ENCODE measurements around the gene FAM13C.

The FAM13C gene

DNA sequence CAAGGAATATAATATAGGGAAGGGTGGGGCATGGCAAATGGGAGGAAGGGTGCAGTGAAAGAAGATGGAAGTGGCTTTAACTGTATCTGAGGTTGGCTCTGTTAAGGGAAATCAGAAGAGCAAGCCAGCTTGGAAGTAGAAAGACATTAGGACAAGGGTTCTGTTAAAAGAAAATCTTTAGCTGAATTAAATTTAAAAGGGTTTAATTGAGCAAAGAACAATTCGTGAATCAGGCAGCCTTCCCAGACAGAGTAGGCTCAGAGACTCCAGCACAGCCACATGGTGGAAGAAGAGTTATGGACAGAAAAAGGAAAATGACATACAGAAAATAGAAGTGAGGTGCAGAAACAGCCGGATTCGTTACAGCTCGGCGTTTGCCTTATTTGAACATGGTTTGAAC is 42.0 kb downstream of the FAM13C start:
- Histone ChIP-seq H3K27me3 (ENCODE audit: control insufficient read depth, insufficient read depth, low read length) (no peaks in the 10 kb centered on the region), H3K4me2 (ENCODE audit: low read length) (no peak overlapping the region), H3K4me3 (ENCODE audit: low read depth, low read length) (no peak overlapping the region), H3K27ac (no peak overlapping the region), H3K36me3 (ENCODE audit: control insufficient read depth, insufficient read depth, low read length) (no peaks in the 10 kb centered on the region), H3K4me1 (peaks cover 27% of the 10 kb centered on the region), H2AFZ (no peak overlapping the region), H3K9ac (no peak overlapping the region), H3K79me2 (no peaks in the 10 kb centered on the region), H3K9me3 (ENCODE audit: control insufficient read depth, low read length) (no peaks in the 10 kb centered on the region)
- TF ChIP-seq, protein P1, sequence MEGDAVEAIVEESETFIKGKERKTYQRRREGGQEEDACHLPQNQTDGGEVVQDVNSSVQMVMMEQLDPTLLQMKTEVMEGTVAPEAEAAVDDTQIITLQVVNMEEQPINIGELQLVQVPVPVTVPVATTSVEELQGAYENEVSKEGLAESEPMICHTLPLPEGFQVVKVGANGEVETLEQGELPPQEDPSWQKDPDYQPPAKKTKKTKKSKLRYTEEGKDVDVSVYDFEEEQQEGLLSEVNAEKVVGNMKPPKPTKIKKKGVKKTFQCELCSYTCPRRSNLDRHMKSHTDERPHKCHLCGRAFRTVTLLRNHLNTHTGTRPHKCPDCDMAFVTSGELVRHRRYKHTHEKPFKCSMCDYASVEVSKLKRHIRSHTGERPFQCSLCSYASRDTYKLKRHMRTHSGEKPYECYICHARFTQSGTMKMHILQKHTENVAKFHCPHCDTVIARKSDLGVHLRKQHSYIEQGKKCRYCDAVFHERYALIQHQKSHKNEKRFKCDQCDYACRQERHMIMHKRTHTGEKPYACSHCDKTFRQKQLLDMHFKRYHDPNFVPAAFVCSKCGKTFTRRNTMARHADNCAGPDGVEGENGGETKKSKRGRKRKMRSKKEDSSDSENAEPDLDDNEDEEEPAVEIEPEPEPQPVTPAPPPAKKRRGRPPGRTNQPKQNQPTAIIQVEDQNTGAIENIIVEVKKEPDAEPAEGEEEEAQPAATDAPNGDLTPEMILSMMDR (IDR thresholded peaks at IDR 0.05), result no peak

DNA sequence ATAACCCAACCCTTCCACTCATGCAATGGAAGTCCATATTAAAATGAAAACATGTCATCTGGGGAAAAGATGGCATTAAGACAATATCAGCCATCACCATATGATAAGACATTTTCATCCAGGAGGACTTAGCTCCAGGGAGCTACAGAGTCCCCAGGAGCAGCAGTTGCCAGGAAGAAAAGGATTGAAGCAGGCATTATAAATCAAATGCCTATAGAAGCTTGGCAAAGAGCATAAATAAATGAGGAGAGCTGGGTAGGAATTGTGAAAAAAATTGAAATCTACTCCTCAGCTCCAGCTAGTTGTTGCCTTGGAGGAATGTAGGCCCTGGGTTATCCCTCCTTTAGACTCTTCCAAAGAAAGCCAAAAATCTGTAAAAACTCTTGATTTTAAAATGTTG is 42.5 kb downstream of the FAM13C start:
- Histone ChIP-seq H3K9ac (no peak overlapping the region), H3K79me2 (no peaks in the 10 kb centered on the region), H3K27me3 (ENCODE audit: control insufficient read depth, insufficient read depth, low read length) (no peaks in the 10 kb centered on the region), H3K27ac (no peak overlapping the region), H3K4me3 (ENCODE audit: low read depth, low read length) (no peak overlapping the region), H3K4me2 (ENCODE audit: low read length) (no peak overlapping the region), H2AFZ (no peak overlapping the region), H3K9me3 (ENCODE audit: control insufficient read depth, low read length) (no peaks in the 10 kb centered on the region), H3K4me1 (peaks cover 27% of the 10 kb centered on the region), H3K36me3 (ENCODE audit: control insufficient read depth, insufficient read depth, low read length) (no peaks in the 10 kb centered on the region)
- TF ChIP-seq, protein P1 (IDR thresholded peaks at IDR 0.05), result no peak

DNA sequence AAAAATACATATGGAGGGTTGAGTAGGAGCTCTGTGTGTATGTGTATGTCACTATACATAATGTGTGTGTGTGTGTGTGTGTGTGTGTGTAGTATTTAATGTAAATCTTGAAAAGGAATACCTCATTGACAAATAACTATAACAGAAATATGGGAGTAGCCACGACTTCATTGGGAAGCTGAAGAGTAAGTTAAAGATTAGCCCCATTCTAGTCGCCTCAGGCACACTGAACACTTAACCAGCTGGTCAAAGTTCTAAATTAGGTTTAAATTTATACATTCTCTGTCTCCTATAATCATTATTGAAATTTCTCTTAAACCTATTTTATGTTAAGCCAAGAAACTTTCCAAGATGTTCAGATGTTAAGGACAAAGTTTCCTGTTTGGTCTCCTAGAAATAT is 45.3 kb downstream of the FAM13C start:
- Histone ChIP-seq H3K27ac (no peak overlapping the region), H2AFZ (no peak overlapping the region), H3K9me3 (ENCODE audit: control insufficient read depth, low read length) (no peaks in the 10 kb centered on the region), H3K27me3 (ENCODE audit: control insufficient read depth, insufficient read depth, low read length) (no peaks in the 10 kb centered on the region), H3K9ac (no peak overlapping the region), H3K4me2 (ENCODE audit: low read length) (no peak overlapping the region), H3K4me1 (peaks cover 5% of the 10 kb centered on the region), H3K79me2 (no peaks in the 10 kb centered on the region), H3K36me3 (ENCODE audit: control insufficient read depth, insufficient read depth, low read length) (no peaks in the 10 kb centered on the region), H3K4me3 (ENCODE audit: low read depth, low read length) (no peak overlapping the region)
- TF ChIP-seq, protein P1 (IDR thresholded peaks at IDR 0.05), result no peak

DNA sequence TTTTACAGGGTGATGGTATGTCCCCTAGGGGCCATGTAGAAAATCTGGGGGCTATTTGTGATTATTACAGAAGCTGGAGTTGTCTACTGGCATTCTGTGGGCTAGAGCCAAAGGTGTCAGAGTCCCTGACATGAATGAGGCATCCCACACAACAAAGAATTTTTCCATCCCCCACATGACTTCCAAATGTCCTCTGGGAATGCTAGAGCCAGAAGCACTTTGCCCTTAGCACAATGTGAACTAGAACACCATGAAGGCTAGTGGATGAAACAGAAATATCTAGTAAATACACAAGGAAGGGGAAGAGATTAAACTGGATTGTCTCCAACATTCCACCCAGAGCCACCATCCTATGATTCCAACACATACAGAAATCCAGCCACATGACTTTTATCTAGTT is 46.9 kb downstream of the FAM13C start:
- TF ChIP-seq, protein P1 (IDR thresholded peaks at IDR 0.05), result no peak
- H3K4me2 ChIP-seq (ENCODE audit: low read length), result no peak overlapping the region
- H3K27ac ChIP-seq, result no peak overlapping the region
- H3K4me3 ChIP-seq (ENCODE audit: low read depth, low read length), result no peak overlapping the region
- H2AFZ ChIP-seq, result no peak overlapping the region
- no peaks in the 10 kb centered on the region for H3K9me3 ChIP-seq (ENCODE audit: control insufficient read depth, low read length)
- no peaks in the 10 kb centered on the region for H3K79me2 ChIP-seq
- H3K36me3 ChIP-seq (ENCODE audit: control insufficient read depth, insufficient read depth, low read length), result no peaks in the 10 kb centered on the region
- H3K4me1 ChIP-seq, result no peaks in the 10 kb centered on the region
- no peak overlapping the region for H3K9ac ChIP-seq
- H3K27me3 ChIP-seq (ENCODE audit: control insufficient read depth, insufficient read depth, low read length), result no peaks in the 10 kb centered on the region

DNA sequence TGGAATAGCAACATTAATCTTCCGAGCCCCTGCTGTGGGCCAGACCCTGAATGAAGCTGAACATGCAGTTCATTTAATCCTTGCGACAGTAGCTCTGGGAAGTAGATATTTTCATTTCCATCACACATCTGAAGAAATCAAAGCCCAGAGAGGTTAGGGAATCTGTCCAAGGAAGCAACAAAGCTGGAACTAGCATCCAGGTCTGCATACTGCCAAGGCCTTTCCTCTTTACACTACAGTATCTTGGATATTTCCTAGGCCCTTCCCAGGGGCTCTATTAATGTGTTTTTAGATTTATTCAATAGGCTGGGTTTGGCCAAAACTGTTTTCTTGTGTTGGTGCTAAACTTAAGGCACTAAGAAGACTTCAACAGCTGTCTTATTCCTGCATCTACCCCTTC is 48.1 kb downstream of the FAM13C start:
- no peak overlapping the region for H3K27ac ChIP-seq
- H3K4me3 ChIP-seq (ENCODE audit: low read depth, low read length), result no peak overlapping the region
- no peak overlapping the region for H2AFZ ChIP-seq
- H3K4me1 ChIP-seq, result no peaks in the 10 kb centered on the region
- H3K36me3 ChIP-seq (ENCODE audit: control insufficient read depth, insufficient read depth, low read length), result no peaks in the 10 kb centered on the region
- TF ChIP-seq, protein P1 (IDR thresholded peaks at IDR 0.05), result no peak
- H3K9ac ChIP-seq, result no peak overlapping the region
- H3K4me2 ChIP-seq (ENCODE audit: low read length), result no peak overlapping the region
- H3K27me3 ChIP-seq (ENCODE audit: control insufficient read depth, insufficient read depth, low read length), result no peaks in the 10 kb centered on the region
- H3K9me3 ChIP-seq (ENCODE audit: control insufficient read depth, low read length), result no peaks in the 10 kb centered on the region
- no peaks in the 10 kb centered on the region for H3K79me2 ChIP-seq

All from parathyroid adenoma (tissue), 2 donors.